Osteocyte (in vitro differentiated cells): ENCODE data around the gene PPFIA2. TPM values are rescaled to one million over a fixed set of nuclear protein-coding genes. Genes with fewer than 3 reads are reported as not detected.
A peak's percentile ranks its signal among the peaks of the same experiment; 100 is the strongest.

Experiments used
- DNase-seq: peaks from one replicate; pipeline ENCODE4 v3.0.0; 2021; ENCODE audit warnings: mixed read lengths; ENCODE audit not compliant: unreplicated experiment; ENCODE audit errors: extremely low spot score
- H3K27ac Mint-ChIP-seq: one replicate; pipeline ENCODE4 v1.8.0; 2021; ENCODE audit warnings: mild to moderate bottlenecking, mixed read lengths; ENCODE audit not compliant: unreplicated experiment
- H3K27me3 Mint-ChIP-seq: one replicate; pipeline ENCODE4 v1.8.0; 2021; ENCODE audit warnings: mixed read lengths; ENCODE audit not compliant: unreplicated experiment
- H3K36me3 Mint-ChIP-seq: one replicate; pipeline ENCODE4 v1.8.0; 2021; ENCODE audit warnings: mixed read lengths; ENCODE audit not compliant: unreplicated experiment
- H3K4me1 Mint-ChIP-seq: one replicate; pipeline ENCODE4 v1.8.0; 2021; ENCODE audit warnings: mixed read lengths; ENCODE audit not compliant: unreplicated experiment
- H3K4me3 Mint-ChIP-seq: one replicate; pipeline ENCODE4 v1.8.0; 2021; ENCODE audit warnings: mild to moderate bottlenecking, moderate library complexity, mixed read lengths; ENCODE audit not compliant: unreplicated experiment
- H3K9me3 Mint-ChIP-seq: one replicate; pipeline ENCODE4 v1.8.0; 2021; ENCODE audit warnings: mixed read lengths; ENCODE audit not compliant: unreplicated experiment
- total RNA-seq: library from RNA; stranded (reverse); gene quantifications from 2 replicates; pipeline ENCODE4 v1.2.1, GENCODE V29; 2021
- TF ChIP-seq, protein P1 (sequence below): fragments of 200-600 bp; sonication (generic); IDR thresholded peaks from 2 replicates; pipeline ENCODE4 v1.5.0; 2021; ENCODE audit warnings: antibody characterized with exemption, mild to moderate bottlenecking, moderate library complexity

PPFIA2 gene
- total RNA-seq, 1 donor from 2014 or later = 0.67 TPM

DNA sequence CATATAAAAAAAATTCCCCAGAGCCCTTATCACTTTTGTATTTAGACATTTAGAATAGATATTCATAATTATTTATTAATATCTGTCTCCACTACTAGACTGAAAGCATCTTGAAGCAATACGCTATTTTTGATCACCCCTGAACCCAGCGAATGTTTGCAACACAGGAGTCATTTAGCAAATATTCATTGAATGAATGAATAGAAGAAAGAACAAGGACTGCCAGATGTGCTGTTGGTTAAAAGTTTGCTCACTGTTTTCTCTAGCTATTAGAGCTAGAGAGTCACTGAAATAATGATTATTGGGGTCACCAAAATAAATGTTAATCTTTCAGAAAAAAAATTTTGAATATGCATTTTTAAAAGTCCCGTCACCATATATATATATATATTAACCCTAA is 506.9 kb downstream of the PPFIA2 start:
- H3K36me3 Mint-ChIP-seq = no peaks in the 10 kb centered on the region
- H3K9me3 Mint-ChIP-seq = no peaks in the 10 kb centered on the region
- no peak for DNase-seq
- peaks cover 5% of the 10 kb centered on the region for H3K4me1 Mint-ChIP-seq
- H3K27ac Mint-ChIP-seq = no peak overlapping the region
- H3K4me3 Mint-ChIP-seq = no peak overlapping the region
- no peaks in the 10 kb centered on the region for H3K27me3 Mint-ChIP-seq
- TF ChIP-seq, protein P1, sequence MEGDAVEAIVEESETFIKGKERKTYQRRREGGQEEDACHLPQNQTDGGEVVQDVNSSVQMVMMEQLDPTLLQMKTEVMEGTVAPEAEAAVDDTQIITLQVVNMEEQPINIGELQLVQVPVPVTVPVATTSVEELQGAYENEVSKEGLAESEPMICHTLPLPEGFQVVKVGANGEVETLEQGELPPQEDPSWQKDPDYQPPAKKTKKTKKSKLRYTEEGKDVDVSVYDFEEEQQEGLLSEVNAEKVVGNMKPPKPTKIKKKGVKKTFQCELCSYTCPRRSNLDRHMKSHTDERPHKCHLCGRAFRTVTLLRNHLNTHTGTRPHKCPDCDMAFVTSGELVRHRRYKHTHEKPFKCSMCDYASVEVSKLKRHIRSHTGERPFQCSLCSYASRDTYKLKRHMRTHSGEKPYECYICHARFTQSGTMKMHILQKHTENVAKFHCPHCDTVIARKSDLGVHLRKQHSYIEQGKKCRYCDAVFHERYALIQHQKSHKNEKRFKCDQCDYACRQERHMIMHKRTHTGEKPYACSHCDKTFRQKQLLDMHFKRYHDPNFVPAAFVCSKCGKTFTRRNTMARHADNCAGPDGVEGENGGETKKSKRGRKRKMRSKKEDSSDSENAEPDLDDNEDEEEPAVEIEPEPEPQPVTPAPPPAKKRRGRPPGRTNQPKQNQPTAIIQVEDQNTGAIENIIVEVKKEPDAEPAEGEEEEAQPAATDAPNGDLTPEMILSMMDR = no peak

DNA sequence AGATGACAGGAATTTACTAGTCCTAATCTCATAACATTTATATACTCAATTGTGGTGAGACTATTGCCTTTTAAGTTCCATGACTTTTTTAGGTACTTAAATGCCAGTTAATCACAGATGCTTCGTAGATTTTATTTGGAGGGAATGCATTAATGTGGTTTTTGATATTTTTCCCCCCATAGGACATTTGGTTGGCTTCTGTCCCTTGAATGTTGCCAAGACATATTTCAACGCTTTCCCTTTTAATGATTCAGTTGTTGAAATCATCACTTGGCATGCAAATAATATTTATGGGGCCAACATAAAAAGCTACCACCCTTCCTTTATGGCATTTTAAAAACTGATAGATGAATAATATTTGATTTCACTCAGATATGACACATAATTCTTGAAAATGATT is 509.2 kb downstream of the PPFIA2 start:
- H3K27ac Mint-ChIP-seq = no peak overlapping the region

DNA sequence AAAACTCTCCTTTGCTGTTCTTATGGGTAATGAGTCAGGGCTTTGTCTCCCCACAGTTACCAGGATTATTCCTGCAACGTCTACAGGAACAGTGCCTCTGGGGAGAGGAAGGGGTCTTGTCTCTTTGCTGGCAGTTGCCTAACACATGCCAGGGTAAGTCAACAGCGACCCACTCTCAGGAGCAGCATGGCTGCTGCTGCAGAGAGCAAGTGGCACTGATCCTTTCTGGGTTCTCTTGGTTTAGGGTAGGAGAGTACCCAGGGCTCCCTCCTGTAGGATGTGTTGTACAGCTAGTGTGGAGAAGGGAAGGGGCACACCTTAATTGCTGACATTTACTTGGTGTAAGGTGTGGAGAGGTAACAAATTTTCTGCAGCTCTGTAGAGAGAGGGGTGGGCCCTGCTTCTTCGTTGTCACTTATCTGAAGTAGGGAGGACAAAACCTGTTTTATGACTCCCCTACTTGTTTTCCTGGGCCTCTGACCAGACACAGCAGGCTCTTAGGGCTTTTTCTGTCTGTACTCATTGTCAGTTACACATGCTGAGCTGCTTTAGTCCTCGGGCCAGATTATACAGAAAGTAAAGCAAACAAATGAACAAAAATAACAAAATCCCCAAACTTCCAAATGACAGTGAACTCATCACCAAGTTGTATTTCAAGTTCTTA is 513.1 kb downstream of the PPFIA2 start:
- Mint-ChIP-seq H3K4me1 (peaks cover 12% of the 10 kb centered on the region), H3K9me3 (peaks cover 14% of the 10 kb centered on the region), H3K27ac (peak overlapping the region; percentile 46), H3K27me3 (no peaks in the 10 kb centered on the region), H3K4me3 (no peak overlapping the region), H3K36me3 (peaks cover 2% of the 10 kb centered on the region)
- DNase-seq = no peak
- TF ChIP-seq, protein P1 = no peak

More for the DNA sequence above, 509.2 kb downstream of the PPFIA2 start:
- no peak for DNase-seq
- Mint-ChIP-seq H3K27me3 (no peaks in the 10 kb centered on the region), H3K36me3 (no peaks in the 10 kb centered on the region), H3K4me1 (peaks cover 12% of the 10 kb centered on the region), H3K4me3 (no peak overlapping the region), H3K9me3 (no peaks in the 10 kb centered on the region)
- TF ChIP-seq, protein P1 = no peak

DNA sequence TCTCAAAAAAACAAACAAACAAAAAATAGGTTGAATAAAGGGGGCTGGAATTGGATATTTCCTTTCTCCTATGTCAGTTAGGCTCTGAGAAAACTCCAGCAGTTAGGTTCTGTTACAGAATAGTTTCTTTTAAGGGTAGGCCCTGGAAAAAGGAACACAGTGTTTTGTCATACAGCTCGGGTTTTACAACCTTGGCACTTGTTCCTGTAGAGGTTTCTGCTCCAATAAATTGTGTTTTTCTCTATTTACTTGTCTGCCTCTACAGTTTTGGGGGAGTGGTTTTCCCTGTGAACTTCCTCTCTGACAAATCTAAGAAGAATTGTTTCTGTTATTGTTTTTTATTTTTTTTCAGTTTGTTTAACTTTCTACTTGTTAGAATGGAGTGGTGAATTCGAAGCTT is 513.7 kb downstream of the PPFIA2 start:
- no peak for DNase-seq
- TF ChIP-seq, protein P1 = no peak
- Mint-ChIP-seq H3K27me3 (no peaks in the 10 kb centered on the region), H3K4me1 (peaks cover 12% of the 10 kb centered on the region), H3K9me3 (peaks cover 14% of the 10 kb centered on the region), H3K27ac (peak overlapping the region; percentile 46), H3K4me3 (no peak overlapping the region), H3K36me3 (peaks cover 2% of the 10 kb centered on the region)

DNA sequence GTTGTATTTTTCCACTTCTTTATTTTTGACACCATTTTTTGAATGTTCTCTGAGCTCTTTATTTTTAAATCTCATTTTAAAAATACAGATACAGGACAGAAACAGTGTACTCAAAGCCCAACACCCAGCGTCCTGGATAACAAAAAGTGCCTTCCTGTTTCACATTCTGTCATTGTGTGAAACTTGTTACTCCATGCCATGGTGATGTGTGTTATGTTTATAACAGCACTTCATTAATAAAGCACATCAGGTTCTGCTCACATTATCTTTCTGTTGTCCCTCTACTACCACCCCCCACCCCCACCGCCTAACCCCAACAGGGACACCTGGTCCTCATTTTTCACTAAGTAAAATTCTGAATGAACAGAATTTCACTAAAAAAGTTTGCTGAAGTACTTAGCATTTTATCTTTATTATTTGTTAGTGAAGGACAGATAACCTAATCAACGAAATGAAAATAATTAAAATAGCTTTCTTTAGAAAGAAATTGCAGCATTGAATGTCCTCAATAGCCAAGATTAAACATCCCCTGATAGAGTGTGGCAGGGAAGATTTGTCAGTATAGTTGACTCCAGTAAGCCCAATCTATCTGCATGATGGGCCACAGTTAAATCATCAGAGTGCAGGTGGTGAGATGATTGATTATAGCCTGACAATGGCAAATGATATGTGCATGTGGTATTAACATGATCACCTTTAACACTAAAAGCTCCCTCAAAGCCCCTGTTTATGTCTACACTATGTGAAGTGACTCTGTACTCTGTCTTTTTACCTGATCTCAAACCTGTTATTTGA is 527.4 kb downstream of the PPFIA2 start:
- H3K4me1 Mint-ChIP-seq = no peaks in the 10 kb centered on the region
- no peaks in the 10 kb centered on the region for H3K9me3 Mint-ChIP-seq
- no peaks in the 10 kb centered on the region for H3K36me3 Mint-ChIP-seq
- H3K27me3 Mint-ChIP-seq = peaks cover 3% of the 10 kb centered on the region
- TF ChIP-seq, protein P1 = no peak
- H3K4me3 Mint-ChIP-seq = no peak overlapping the region
- DNase-seq = no peak
- H3K27ac Mint-ChIP-seq = no peak overlapping the region
